Type B pancreatic cell (in vitro differentiated cells): Measurements from ENCODE around the gene SYCP2L. TPM values are rescaled to one million over a fixed set of nuclear protein-coding genes. Genes with fewer than 3 reads are reported as not detected.

Experiments used
- DNase-seq: peaks from one replicate; pipeline ENCODE4 v3.0.0; 2021; ENCODE audit warnings: mixed read lengths; ENCODE audit not compliant: unreplicated experiment; ENCODE audit errors: extremely low spot score
- H3K27ac Mint-ChIP-seq: 2 replicates; pipeline ENCODE4 v1.8.0; 2021; ENCODE audit warnings: mild to moderate bottlenecking, mixed read lengths
- H3K27me3 Mint-ChIP-seq: 2 replicates; pipeline ENCODE4 v1.8.0; 2021; ENCODE audit warnings: mixed read lengths
- H3K36me3 Mint-ChIP-seq: 2 replicates; pipeline ENCODE4 v1.8.0; 2021; ENCODE audit warnings: mixed read lengths
- H3K4me1 Mint-ChIP-seq: one replicate; pipeline ENCODE4 v1.8.0; 2021; ENCODE audit warnings: mixed read lengths; ENCODE audit not compliant: unreplicated experiment
- H3K4me3 Mint-ChIP-seq: 2 replicates; pipeline ENCODE4 v1.8.0; 2021; ENCODE audit warnings: mild to moderate bottlenecking, mixed read lengths
- H3K9me3 Mint-ChIP-seq: 2 replicates; pipeline ENCODE4 v1.8.0; 2021; ENCODE audit warnings: mixed read lengths
- total RNA-seq: library from RNA; stranded (reverse); gene quantifications from 2 replicates; pipeline ENCODE4 v1.2.1, GENCODE V29; 2021; ENCODE audit warnings: low replicate concordance
- TF ChIP-seq, protein P1 (sequence below): fragments of 200-600 bp; sonication (generic); conservative IDR thresholded peaks from 2 replicates; pipeline ENCODE4 v1.5.0; 2021; ENCODE audit warnings: antibody characterized with exemption, mild to moderate bottlenecking

SYCP2L gene
- total RNA-seq, 1 donor from 2014 or later: 6.9 TPM

DNA sequence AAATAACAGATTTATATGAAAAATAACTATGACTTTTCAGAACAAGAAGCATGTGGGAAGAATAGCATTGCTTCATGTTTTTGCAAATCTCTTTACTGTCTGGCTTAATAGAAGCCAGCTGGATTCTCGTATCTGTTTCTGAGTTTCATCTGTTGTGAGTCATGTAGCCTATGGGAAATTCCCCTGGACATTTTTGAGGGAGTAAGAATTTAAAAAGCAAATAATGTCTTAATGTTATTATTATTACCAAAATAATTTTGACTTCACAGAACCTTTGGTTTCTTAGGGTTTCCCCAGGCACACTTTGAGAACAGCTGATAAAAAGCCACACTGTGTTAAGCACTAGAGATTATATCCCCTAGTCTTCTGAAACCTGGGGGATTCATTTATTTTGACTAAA, 75.8 kb downstream of the SYCP2L start:
- H3K9me3 Mint-ChIP-seq: peaks cover 6% of the 10 kb centered on the region
- TF ChIP-seq, protein P1, sequence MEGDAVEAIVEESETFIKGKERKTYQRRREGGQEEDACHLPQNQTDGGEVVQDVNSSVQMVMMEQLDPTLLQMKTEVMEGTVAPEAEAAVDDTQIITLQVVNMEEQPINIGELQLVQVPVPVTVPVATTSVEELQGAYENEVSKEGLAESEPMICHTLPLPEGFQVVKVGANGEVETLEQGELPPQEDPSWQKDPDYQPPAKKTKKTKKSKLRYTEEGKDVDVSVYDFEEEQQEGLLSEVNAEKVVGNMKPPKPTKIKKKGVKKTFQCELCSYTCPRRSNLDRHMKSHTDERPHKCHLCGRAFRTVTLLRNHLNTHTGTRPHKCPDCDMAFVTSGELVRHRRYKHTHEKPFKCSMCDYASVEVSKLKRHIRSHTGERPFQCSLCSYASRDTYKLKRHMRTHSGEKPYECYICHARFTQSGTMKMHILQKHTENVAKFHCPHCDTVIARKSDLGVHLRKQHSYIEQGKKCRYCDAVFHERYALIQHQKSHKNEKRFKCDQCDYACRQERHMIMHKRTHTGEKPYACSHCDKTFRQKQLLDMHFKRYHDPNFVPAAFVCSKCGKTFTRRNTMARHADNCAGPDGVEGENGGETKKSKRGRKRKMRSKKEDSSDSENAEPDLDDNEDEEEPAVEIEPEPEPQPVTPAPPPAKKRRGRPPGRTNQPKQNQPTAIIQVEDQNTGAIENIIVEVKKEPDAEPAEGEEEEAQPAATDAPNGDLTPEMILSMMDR: no peak
- H3K36me3 Mint-ChIP-seq: peaks cover 15% of the 10 kb centered on the region
- DNase-seq: no peak
- no peak overlapping the region for H3K4me3 Mint-ChIP-seq
- no peaks in the 10 kb centered on the region for H3K27me3 Mint-ChIP-seq
- H3K27ac Mint-ChIP-seq: no peak overlapping the region
- H3K4me1 Mint-ChIP-seq: no peaks in the 10 kb centered on the region

DNA sequence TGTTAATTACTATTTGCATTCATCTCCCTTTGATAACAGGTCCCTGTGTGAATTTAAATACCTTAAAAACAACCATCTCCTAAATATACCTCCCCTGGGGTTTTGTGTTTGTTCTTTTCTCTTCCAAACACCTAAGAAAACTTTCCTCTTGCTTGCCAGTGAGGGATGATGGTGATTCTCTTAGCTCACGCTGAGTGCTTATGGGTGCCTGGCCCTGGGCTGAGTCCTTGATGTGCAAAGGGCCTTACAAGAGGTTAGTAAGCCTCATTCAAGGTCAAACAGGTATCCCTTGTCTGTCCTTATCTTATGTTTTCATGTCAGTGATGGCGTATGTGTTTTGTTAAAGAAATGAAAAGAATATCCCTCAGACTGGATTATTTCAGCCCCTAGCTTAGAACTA, 76.3 kb downstream of the SYCP2L start:
- no peak overlapping the region for H3K4me3 Mint-ChIP-seq
- H3K36me3 Mint-ChIP-seq: peaks cover 20% of the 10 kb centered on the region
- DNase-seq: no peak
- H3K9me3 Mint-ChIP-seq: peaks cover 6% of the 10 kb centered on the region
- H3K27me3 Mint-ChIP-seq: no peaks in the 10 kb centered on the region
- H3K27ac Mint-ChIP-seq: no peak overlapping the region
- no peaks in the 10 kb centered on the region for H3K4me1 Mint-ChIP-seq
- TF ChIP-seq, protein P1: no peak

DNA sequence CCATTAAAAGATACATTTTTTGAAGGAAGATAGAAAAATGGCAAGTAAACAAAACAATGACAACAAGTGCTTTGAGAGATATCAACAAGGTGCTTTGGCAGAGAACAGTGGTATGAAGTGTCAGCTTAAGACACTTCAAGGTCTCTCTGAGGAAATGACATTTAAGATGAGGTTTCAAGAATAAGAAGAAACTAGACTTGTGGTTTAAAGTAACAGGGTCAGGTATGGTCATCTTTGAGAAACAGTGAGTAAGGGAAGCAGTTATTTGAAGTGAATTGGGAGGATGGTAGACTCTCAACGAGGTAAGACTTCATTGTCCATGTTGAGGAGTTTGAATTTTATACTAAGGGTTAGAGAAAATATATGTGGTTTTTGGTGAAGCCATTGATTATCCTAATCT, 77.8 kb downstream of the SYCP2L start:
- H3K27me3 Mint-ChIP-seq: no peaks in the 10 kb centered on the region
- H3K27ac Mint-ChIP-seq: no peak overlapping the region
- H3K9me3 Mint-ChIP-seq: peaks cover 10% of the 10 kb centered on the region
- H3K4me1 Mint-ChIP-seq: no peaks in the 10 kb centered on the region
- no peak for DNase-seq
- no peak overlapping the region for H3K4me3 Mint-ChIP-seq
- peaks cover 20% of the 10 kb centered on the region for H3K36me3 Mint-ChIP-seq
- TF ChIP-seq, protein P1: no peak

DNA sequence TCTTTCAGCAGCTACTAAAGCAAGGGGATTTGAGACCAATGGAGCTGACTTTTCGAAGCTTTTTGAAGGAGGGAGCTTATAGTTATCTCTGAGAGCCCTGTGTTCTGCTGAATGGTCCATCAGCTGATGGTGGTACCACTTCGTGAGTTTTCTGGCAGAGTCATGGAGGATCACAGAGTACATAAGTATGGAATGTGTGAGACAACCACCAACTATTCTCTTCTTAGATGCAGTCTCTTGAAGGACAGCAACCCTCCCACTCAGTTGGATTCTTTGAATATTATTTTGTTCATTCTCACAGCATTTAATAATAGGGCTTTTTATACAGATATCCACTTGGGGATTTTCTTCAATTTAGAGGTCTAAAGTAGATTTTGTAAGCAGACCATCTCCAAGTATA, 81.9 kb downstream of the SYCP2L start:
- H3K36me3 Mint-ChIP-seq: peaks cover 26% of the 10 kb centered on the region
- no peak for DNase-seq
- H3K27ac Mint-ChIP-seq: no peak overlapping the region
- TF ChIP-seq, protein P1: no peak
- peaks cover 10% of the 10 kb centered on the region for H3K9me3 Mint-ChIP-seq
- H3K4me3 Mint-ChIP-seq: no peak overlapping the region
- no peaks in the 10 kb centered on the region for H3K4me1 Mint-ChIP-seq
- H3K27me3 Mint-ChIP-seq: no peaks in the 10 kb centered on the region

DNA sequence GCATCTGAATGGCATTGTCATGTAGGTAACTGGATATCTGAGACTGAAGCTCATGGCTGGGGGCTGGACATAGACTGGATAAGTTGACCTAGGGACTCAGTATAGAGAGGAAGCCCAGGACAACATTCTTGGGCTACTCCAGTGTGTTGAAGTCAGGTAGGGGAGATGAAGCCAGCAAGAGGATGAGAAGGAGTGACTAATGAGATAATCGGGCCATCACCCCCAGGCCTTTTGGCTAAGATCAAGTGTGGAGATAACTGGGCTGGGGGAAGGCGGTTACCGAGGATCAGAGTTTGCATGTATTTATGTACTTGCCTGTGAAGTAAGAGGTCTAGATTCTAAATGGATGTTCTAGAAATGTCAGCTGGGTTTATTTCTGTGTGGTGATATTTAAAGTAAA, 83.9 kb downstream of the SYCP2L start:
- H3K27me3 Mint-ChIP-seq: no peaks in the 10 kb centered on the region
- TF ChIP-seq, protein P1: no peak
- H3K4me1 Mint-ChIP-seq: no peaks in the 10 kb centered on the region
- no peak for DNase-seq
- no peak overlapping the region for H3K4me3 Mint-ChIP-seq
- peaks cover 4% of the 10 kb centered on the region for H3K9me3 Mint-ChIP-seq
- H3K27ac Mint-ChIP-seq: no peak overlapping the region
- peaks cover 16% of the 10 kb centered on the region for H3K36me3 Mint-ChIP-seq

DNA sequence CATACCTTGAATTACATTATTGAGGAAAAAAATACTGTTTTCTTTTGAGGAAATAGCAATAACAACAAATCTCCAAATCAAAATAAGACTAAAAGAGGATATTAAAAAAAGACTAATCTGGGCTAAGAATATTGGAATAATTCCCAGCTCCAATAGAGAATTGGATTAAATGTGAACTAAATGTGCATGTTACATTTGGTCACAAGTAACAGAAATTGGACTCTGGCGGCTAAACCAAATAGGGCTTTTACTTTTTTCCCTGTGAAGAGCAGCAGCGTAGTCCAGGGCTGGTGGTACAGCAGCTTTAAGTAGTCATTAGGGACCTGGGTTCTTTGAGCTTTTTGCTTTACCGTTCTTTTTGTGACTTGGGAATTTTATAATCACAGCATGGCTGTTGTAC, 85.3 kb downstream of the SYCP2L start:
- TF ChIP-seq, protein P1: no peak
- no peak overlapping the region for H3K27ac Mint-ChIP-seq
- no peak for DNase-seq
- peaks cover 16% of the 10 kb centered on the region for H3K36me3 Mint-ChIP-seq
- H3K9me3 Mint-ChIP-seq: peaks cover 4% of the 10 kb centered on the region
- no peak overlapping the region for H3K4me3 Mint-ChIP-seq
- no peaks in the 10 kb centered on the region for H3K27me3 Mint-ChIP-seq
- no peaks in the 10 kb centered on the region for H3K4me1 Mint-ChIP-seq
